GM11168 (cell line): ENCODE results near the gene RAB31.

Source experiments
- in situ Hi-C: fragments of 300-500 bp; cut with MboI; formaldehyde crosslinking; loops from one replicate; pipeline ENCODE4 v1.12.0; 2022; ENCODE audit warnings: low sequenced_read_pairs; ENCODE audit not compliant: unreplicated experiment

RAB31 gene

GRCh38 chr18:9735238-9735637 lies 27.1 kb downstream of the RAB31 start:
- in situ Hi-C loops = no loop called here

- in situ Hi-C loops = no loop called here
These were observed 27.8 kb downstream of the RAB31 start for GRCh38 chr18:9735879-9736278.

- in situ Hi-C loops = no loop called here
These were observed 28.3 kb downstream of the RAB31 start for GRCh38 chr18:9736286-9736835.

- in situ Hi-C loops = no loop called here
These were observed 28.9 kb downstream of the RAB31 start for GRCh38 chr18:9737006-9737405.

GRCh38 chr18:9737472-9738121 lies 29.5 kb downstream of the RAB31 start:
- in situ Hi-C loops = no loop called here

- in situ Hi-C loops = no loop called here
These were observed 30.3 kb downstream of the RAB31 start for GRCh38 chr18:9738266-9738969.

- in situ Hi-C loops = no loop called here
These were observed 31.4 kb downstream of the RAB31 start for GRCh38 chr18:9739516-9739915.

GRCh38 chr18:9740071-9740470 lies 32.0 kb downstream of the RAB31 start:
- in situ Hi-C loops = no loop called here

GRCh38 chr18:9741406-9741792 lies 33.3 kb downstream of the RAB31 start:
- in situ Hi-C loops = no loop called here

- in situ Hi-C loops = no loop called here
These were observed 33.9 kb downstream of the RAB31 start for GRCh38 chr18:9741793-9742523.

- in situ Hi-C loops = no loop called here
These were observed 34.5 kb downstream of the RAB31 start for GRCh38 chr18:9742524-9743131.

GRCh38 chr18:9743200-9744016 lies 35.3 kb downstream of the RAB31 start:
- in situ Hi-C loops = no loop called here

GRCh38 chr18:9746958-9747357 lies 38.9 kb downstream of the RAB31 start:
- in situ Hi-C loops = no loop called here

- in situ Hi-C loops = no loop called here
These were observed 41.5 kb downstream of the RAB31 start for GRCh38 chr18:9749611-9750010.

GRCh38 chr18:9750112-9750511 lies 42.0 kb downstream of the RAB31 start:
- in situ Hi-C loops = no loop called here

GRCh38 chr18:9750606-9751304 lies 42.7 kb downstream of the RAB31 start:
- in situ Hi-C loops = no loop called here

GRCh38 chr18:9751371-9752031 lies 43.4 kb downstream of the RAB31 start:
- in situ Hi-C loops = no loop called here

- in situ Hi-C loops = no loop called here
These were observed 45.7 kb downstream of the RAB31 start for GRCh38 chr18:9753846-9754245.

GRCh38 chr18:9755110-9755509 lies 47.0 kb downstream of the RAB31 start:
- in situ Hi-C loops = no loop called here
